Activated CD4-positive, alpha-beta T cell treated with anti-CD3 and anti-CD28 coated beads for 36 hours (primary cell): ENCODE data around the gene HIPK2. TPM values are rescaled to one million over a fixed set of nuclear protein-coding genes. Genes with fewer than 3 reads are reported as not detected.

Experiments
- ATAC-seq: fragments of 200-7000 bp; cut with Tn5 transposase; one replicate; pipeline ENCODE4 v1.10.0; 2021; ENCODE audit warnings: mild to moderate bottlenecking, moderate library complexity
- CTCF ChIA-PET: fragments of 350-600 bp; sonication (Branson Sonifier 250); formaldehyde crosslinking; loops from one replicate; lab custom pipeline; 2021; ENCODE audit warnings: antibody characterized with exemption; lab: Charles Lee
- POLR2A ChIA-PET: fragments of 350-600 bp; sonication (Branson Sonifier 250); formaldehyde crosslinking; loops from one replicate; lab custom pipeline; 2021; ENCODE audit warnings: antibody characterized with exemption, inconsistent platforms; lab: Charles Lee
- DNase-seq: peaks from one replicate; pipeline ENCODE4 v3.0.0-alpha.2; 2020
- H3K27ac Mint-ChIP-seq: one replicate; pipeline ENCODE4 v1.8.0; 2021; ENCODE audit warnings: mixed read lengths
- H3K27me3 Mint-ChIP-seq: one replicate; pipeline ENCODE4 v1.8.0; 2021; ENCODE audit warnings: mixed read lengths
- H3K36me3 Mint-ChIP-seq: one replicate; pipeline ENCODE4 v1.8.0; 2021; ENCODE audit warnings: low read depth, mixed read lengths
- H3K4me1 Mint-ChIP-seq: one replicate; pipeline ENCODE4 v1.8.0; 2021; ENCODE audit warnings: mixed read lengths
- H3K4me3 Mint-ChIP-seq: one replicate; pipeline ENCODE4 v1.8.0; 2021; ENCODE audit warnings: mild to moderate bottlenecking, moderate library complexity, mixed read lengths
- H3K9me3 Mint-ChIP-seq: one replicate; pipeline ENCODE4 v1.8.0; 2021; ENCODE audit warnings: low read depth, mixed read lengths
- intact Hi-C, 2 experiments: fragments of 100-400 bp; cut with DNase I in 1 of 2; cut with micrococcal nuclease in 1 of 2; formaldehyde crosslinking; loops; one replicate each; pipeline versions ENCODE4 v1.14.2 to v1.15.1; 2022 to 2024; cut with DNase I, micrococcal nuclease
- total RNA-seq, 2 experiments: library from RNA; stranded (reverse); gene quantifications; one replicate each; pipeline ENCODE4 v1.2.3, GENCODE V29; 2021

HIPK2 gene
- total RNA-seq, 2 experiments from 2014 or later, result 23.9 to 36.2 TPM

- intact Hi-C loops, result no loop called here
- POLR2A ChIA-PET, result no interaction called here
- H3K4me1 Mint-ChIP-seq, result peaks cover 18% of the 10 kb centered on the region
- CTCF ChIA-PET, result no interaction called here
- ATAC-seq (no peak), DNase-seq (no peak)
- H3K36me3 Mint-ChIP-seq, result peaks cover 4% of the 10 kb centered on the region
- no peaks in the 10 kb centered on the region for H3K27me3 Mint-ChIP-seq
- H3K27ac Mint-ChIP-seq, result no peak overlapping the region
- no peak overlapping the region for H3K4me3 Mint-ChIP-seq
- no peaks in the 10 kb centered on the region for H3K9me3 Mint-ChIP-seq
Observed at GRCh38 chr7:139702811-139703486, 74.8 kb downstream of the HIPK2 start.

GRCh38 chr7:139702313-139702731 is 75.5 kb downstream of the HIPK2 start:
- no peak for DNase-seq
- Mint-ChIP-seq H3K4me1 (peaks cover 19% of the 10 kb centered on the region), H3K27me3 (no peaks in the 10 kb centered on the region), H3K27ac (no peak overlapping the region), H3K4me3 (no peak overlapping the region), H3K36me3 (peaks cover 5% of the 10 kb centered on the region), H3K9me3 (no peaks in the 10 kb centered on the region)
- CTCF ChIA-PET, result no interaction called here
- POLR2A ChIA-PET, result no interaction called here
- ATAC-seq, result no peak
- intact Hi-C loops, result no loop called here

- DNase-seq (no peak), ATAC-seq (no peak)
- H3K4me1 Mint-ChIP-seq, result peaks cover 23% of the 10 kb centered on the region
- ChIA-PET CTCF (interaction anchor here (0.5 kb wide), 1 partner anchor 12 kb away, joined by 3 read pairs; no protein-coding TSS in a partner anchor), POLR2A (no interaction called here)
- no peaks in the 10 kb centered on the region for H3K9me3 Mint-ChIP-seq
- H3K4me3 Mint-ChIP-seq, result no peak overlapping the region
- no peaks in the 10 kb centered on the region for H3K27me3 Mint-ChIP-seq
- intact Hi-C loops, result no loop called here
- no peak overlapping the region for H3K27ac Mint-ChIP-seq
- peaks cover 5% of the 10 kb centered on the region for H3K36me3 Mint-ChIP-seq
Observed at GRCh38 chr7:139701908-139702307, 75.9 kb downstream of the HIPK2 start.

- Mint-ChIP-seq H3K4me3 (no peak overlapping the region), H3K9me3 (no peaks in the 10 kb centered on the region), H3K36me3 (peaks cover 5% of the 10 kb centered on the region), H3K27me3 (no peaks in the 10 kb centered on the region), H3K4me1 (peaks cover 36% of the 10 kb centered on the region), H3K27ac (peak overlapping the region; percentile 52)
- ATAC-seq, result peak; percentile 5
- intact Hi-C loops, result no loop called here
- POLR2A ChIA-PET, result interaction anchor here (0.7 kb wide), 1 partner anchor 20 kb away, joined by 4 read pairs; no protein-coding TSS in a partner anchor
- CTCF ChIA-PET, result no interaction called here
- no peak for DNase-seq
Observed at GRCh38 chr7:139700505-139701235, 77.1 kb downstream of the HIPK2 start.

DNA sequence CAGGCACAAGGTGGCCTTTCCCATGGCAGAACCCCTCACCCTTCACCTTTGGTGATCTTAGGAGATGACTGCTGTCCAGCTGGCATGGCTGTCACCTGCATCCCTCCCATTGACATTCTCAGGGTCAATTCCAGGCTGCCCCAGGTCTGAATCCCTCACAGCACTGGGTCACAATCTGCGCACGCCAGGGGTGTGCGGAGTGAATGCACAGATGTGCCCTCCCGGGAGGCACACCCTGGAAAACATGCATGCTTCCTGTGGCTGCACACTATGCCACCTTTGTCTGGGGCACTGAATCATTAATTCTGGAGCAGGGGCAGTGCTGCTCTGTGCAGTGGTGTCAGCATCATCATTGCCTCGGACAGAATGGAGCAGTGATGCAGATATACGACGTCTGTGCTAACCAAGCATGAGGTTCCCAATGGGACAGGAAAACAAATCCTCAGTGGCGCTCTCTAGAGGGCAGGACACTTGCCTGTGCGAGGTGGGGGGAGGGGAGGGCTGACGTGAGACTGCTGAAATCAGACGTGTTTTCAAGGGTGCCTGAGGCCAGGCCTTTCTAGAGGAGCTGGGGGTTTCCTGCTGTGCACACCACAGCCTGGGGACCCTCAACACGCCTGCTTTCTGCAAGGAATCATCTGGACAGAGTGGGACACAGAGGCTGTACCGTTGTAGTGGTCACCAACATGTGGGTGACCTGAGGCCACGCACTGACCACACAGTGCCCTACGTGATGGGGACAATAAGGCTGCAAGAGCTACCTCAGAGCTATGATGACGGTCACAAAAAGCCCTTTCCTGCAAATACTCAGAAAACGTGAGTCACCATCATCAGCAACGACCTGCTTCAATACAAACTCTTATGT is 77.9 kb downstream of the HIPK2 start:
- intact Hi-C loops, result no loop called here
- H3K36me3 Mint-ChIP-seq, result peaks cover 5% of the 10 kb centered on the region
- no peaks in the 10 kb centered on the region for H3K27me3 Mint-ChIP-seq
- DNase-seq (peak; percentile 53), ATAC-seq (peak; percentile 34)
- H3K9me3 Mint-ChIP-seq, result no peaks in the 10 kb centered on the region
- peak overlapping the region; percentile 40 for H3K27ac Mint-ChIP-seq
- CTCF ChIA-PET, result interaction anchor here (0.6 kb wide), 1 partner anchor 54 kb away, joined by 3 read pairs; no protein-coding TSS in a partner anchor
- H3K4me3 Mint-ChIP-seq, result no peak overlapping the region
- POLR2A ChIA-PET, result interaction anchor here (0.7 kb wide), 1 partner anchor 19 kb away, joined by 4 read pairs; no protein-coding TSS in a partner anchor
- H3K4me1 Mint-ChIP-seq, result peaks cover 36% of the 10 kb centered on the region

DNA sequence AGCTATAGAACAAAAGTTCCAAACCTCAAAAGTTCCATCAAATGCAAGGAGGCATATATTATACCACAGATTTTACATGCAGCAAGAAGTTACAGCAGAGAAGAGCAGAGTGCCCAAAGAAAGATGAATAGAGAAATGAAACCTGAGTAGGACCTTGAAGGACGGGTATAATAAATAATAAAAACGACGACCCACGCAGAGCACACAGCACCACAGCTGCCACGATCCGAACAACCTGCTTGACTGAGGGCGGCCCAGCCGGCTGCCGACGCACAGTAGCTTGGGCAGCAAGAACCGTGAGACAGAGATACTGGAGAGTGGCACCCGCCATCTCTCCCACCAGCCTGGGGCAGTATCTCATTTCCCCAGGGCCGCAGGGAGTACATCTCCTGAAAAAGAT is 79.0 kb downstream of the HIPK2 start:
- no peaks in the 10 kb centered on the region for H3K27me3 Mint-ChIP-seq
- no peak for DNase-seq
- ChIA-PET POLR2A (interaction anchor here (0.5 kb wide), 1 partner anchor 33 kb away, joined by 6 read pairs; no protein-coding TSS in a partner anchor), CTCF (no interaction called here)
- H3K27ac Mint-ChIP-seq, result no peak overlapping the region
- H3K9me3 Mint-ChIP-seq, result no peaks in the 10 kb centered on the region
- H3K36me3 Mint-ChIP-seq, result peaks cover 5% of the 10 kb centered on the region
- ATAC-seq, result no peak
- intact Hi-C loops, result no loop called here
- no peak overlapping the region for H3K4me3 Mint-ChIP-seq
- H3K4me1 Mint-ChIP-seq, result peaks cover 38% of the 10 kb centered on the region

DNA sequence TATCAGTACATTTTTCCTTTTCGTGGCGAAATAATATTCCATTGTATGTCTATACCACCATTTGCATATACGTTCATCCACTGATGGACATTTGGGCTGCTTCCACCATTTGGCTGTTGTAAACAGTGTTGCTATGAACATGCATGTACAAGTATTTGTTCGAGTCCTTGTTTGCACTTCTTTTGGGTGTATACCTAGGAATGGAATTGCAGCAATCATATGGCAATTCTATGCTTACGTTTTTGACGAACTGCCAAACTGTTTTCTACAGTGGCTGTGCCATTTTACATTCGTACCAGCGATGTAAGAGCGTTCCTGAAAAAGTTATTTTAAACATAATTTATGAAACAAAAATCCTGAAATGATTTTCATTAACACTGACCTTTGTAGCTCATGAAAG is 79.5 kb downstream of the HIPK2 start:
- Mint-ChIP-seq H3K4me3 (no peak overlapping the region), H3K27me3 (no peaks in the 10 kb centered on the region), H3K4me1 (peaks cover 38% of the 10 kb centered on the region), H3K9me3 (no peaks in the 10 kb centered on the region), H3K27ac (no peak overlapping the region), H3K36me3 (peaks cover 5% of the 10 kb centered on the region)
- CTCF ChIA-PET, result no interaction called here
- intact Hi-C loops, result no loop called here
- POLR2A ChIA-PET, result no interaction called here
- DNase-seq (no peak), ATAC-seq (no peak)

DNA sequence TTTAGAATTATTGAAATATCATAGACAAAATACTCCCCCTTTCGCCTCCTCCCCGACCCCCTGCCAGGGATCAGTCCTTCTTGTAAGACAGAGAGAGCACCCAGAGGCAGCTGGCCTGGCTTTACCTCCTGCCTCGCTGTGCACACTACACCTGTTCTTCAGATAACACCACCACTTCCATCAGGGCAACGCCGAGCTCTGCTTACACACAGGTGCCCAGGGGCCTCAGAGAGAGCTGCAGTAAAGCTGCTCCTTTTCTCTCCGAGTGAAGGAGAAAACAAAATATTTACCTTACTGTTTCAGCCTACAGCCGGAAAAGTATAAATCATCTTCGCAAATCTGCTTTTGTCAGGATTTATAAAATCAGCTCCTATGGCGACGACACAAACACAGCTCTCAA is 80.7 kb downstream of the HIPK2 start:
- peaks cover 5% of the 10 kb centered on the region for H3K36me3 Mint-ChIP-seq
- CTCF ChIA-PET, result interaction anchor here (0.8 kb wide), 1 partner anchor 50 kb away, joined by 3 read pairs; no protein-coding TSS in a partner anchor
- intact Hi-C loops, result no loop called here
- DNase-seq (no peak), ATAC-seq (no peak)
- H3K27ac Mint-ChIP-seq, result peak overlapping the region; percentile 80
- H3K4me3 Mint-ChIP-seq, result no peak overlapping the region
- POLR2A ChIA-PET, result no interaction called here
- H3K9me3 Mint-ChIP-seq, result no peaks in the 10 kb centered on the region
- H3K27me3 Mint-ChIP-seq, result no peaks in the 10 kb centered on the region
- peaks cover 38% of the 10 kb centered on the region for H3K4me1 Mint-ChIP-seq

DNA sequence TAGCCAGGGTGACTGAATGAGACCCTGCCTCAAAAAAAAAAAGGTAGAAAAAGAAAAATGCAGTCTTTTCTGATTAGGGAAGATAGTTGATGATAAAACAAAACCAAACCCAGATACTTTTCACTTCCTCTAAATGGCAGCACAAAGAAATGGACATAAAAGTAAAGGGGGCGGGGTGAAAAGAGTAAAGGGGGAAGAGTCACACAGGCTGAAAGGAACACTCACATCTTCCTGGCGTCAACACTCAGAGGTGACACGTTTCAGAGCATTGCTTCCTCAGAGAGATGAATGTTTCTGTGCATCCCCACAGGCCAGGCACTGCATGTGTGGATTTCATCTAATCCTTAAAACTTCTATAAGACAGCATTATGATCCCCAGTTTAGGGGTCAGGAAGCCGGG is 81.2 kb downstream of the HIPK2 start:
- POLR2A ChIA-PET, result no interaction called here
- H3K4me1 Mint-ChIP-seq, result peaks cover 36% of the 10 kb centered on the region
- H3K9me3 Mint-ChIP-seq, result no peaks in the 10 kb centered on the region
- H3K27me3 Mint-ChIP-seq, result no peaks in the 10 kb centered on the region
- H3K36me3 Mint-ChIP-seq, result peaks cover 5% of the 10 kb centered on the region
- no peak overlapping the region for H3K4me3 Mint-ChIP-seq
- intact Hi-C loops, result no loop called here
- peak overlapping the region; percentile 80 for H3K27ac Mint-ChIP-seq
- CTCF ChIA-PET, result interaction anchor here (0.8 kb wide), 1 partner anchor 50 kb away, joined by 3 read pairs; no protein-coding TSS in a partner anchor
- DNase-seq (peak; percentile 59), ATAC-seq (peak; percentile 94)

DNA sequence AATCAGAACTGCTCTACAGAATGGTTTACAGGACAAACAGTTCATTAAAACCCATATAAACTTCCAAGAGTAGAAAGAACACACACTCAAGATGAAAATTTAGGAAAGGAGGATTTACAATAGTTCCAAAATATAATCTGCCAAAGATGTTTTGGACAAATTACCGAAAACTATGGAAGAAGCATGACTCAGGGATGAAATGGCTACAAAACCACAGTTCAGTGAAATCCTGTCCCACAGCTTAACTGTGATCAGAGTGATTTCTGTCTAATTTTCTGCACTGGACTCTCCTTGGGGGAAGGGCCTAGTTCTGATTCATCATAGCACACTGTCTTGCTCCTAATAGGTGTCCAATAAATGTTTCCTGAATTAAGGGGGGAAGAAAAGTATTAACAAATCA is 82.2 kb downstream of the HIPK2 start:
- peaks cover 34% of the 10 kb centered on the region for H3K4me1 Mint-ChIP-seq
- DNase-seq (no peak), ATAC-seq (no peak)
- H3K27me3 Mint-ChIP-seq, result no peaks in the 10 kb centered on the region
- intact Hi-C loops, result no loop called here
- H3K9me3 Mint-ChIP-seq, result no peaks in the 10 kb centered on the region
- peaks cover 8% of the 10 kb centered on the region for H3K36me3 Mint-ChIP-seq
- POLR2A ChIA-PET, result no interaction called here
- no peak overlapping the region for H3K4me3 Mint-ChIP-seq
- CTCF ChIA-PET, result interaction anchor here (0.9 kb wide), 1 partner anchor 15 kb away, joined by 3 read pairs; no protein-coding TSS in a partner anchor
- H3K27ac Mint-ChIP-seq, result peak overlapping the region; percentile 80

DNA sequence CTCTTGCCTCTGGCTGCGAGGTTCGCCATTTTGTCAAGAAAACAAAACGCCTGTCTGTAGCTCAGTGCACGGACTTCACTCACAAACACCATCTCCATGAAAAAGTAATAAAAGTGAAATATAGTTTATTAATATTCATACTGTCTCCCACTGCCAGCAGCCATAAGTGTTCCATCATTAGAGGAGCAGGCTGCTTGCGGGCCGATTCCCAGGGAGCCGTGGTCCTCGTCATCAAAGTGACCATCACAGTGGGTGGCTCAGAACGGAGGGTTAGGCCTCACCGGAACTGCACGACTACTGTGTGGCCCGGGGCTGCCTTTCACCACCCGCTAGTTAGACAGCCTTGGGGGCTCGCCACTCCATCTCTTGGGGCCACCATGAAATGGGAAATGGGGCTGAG is 82.7 kb downstream of the HIPK2 start:
- DNase-seq, result no peak
- ChIA-PET CTCF (interaction anchor here (0.9 kb wide), 1 partner anchor 14 kb away, joined by 3 read pairs; no protein-coding TSS in a partner anchor), POLR2A (no interaction called here)
- Mint-ChIP-seq H3K36me3 (peaks cover 8% of the 10 kb centered on the region), H3K27ac (no peak overlapping the region), H3K9me3 (no peaks in the 10 kb centered on the region), H3K27me3 (no peaks in the 10 kb centered on the region), H3K4me3 (no peak overlapping the region), H3K4me1 (peaks cover 29% of the 10 kb centered on the region)
- intact Hi-C loops, result no loop called here
- ATAC-seq, result no peak
